Right lobe of liver (tissue), 6 donors: ENCODE data around the gene EPHB3. TPM values are rescaled to one million over a fixed set of nuclear protein-coding genes. Genes with fewer than 3 reads are reported as not detected.

ENCODE experiments used
- ATAC-seq, 4 donors: fragments of 200-7000 bp; cut with Tn5 transposase; one replicate each; pipeline ENCODE4 v1.9.1; 2020; ENCODE audit warnings: mild to moderate bottlenecking in 4 of 4, moderate library complexity in 4 of 4
- DNase-seq, 3 donors: peaks; one replicate each; pipeline ENCODE4 v3.0.0-alpha.2; 2020
- H3K27ac ChIP-seq, 3 donors: fragments of 200-600 bp; one replicate each; pipeline ENCODE4 v1.8.0; 2022
- H3K27me3 ChIP-seq, 2 donors: fragments of 200-600 bp; one replicate each; pipeline ENCODE4 v1.8.0; 2022
- H3K36me3 ChIP-seq, 4 donors: fragments of 200-600 bp; sonication (generic) in 1 of 4; one replicate each; pipeline versions ENCODE4 v1.5.1 to v1.8.0; 2017 to 2022; ENCODE audit warnings: control low read depth in 1 of 4
- H3K4me1 ChIP-seq, 4 donors: fragments of 200-600 bp; sonication (generic) in 1 of 4; one replicate each; pipeline versions ENCODE4 v1.5.1 to v1.8.0; 2017 to 2022; ENCODE audit warnings: control low read depth in 1 of 4
- H3K4me3 ChIP-seq, 3 donors: fragments of 200-600 bp; one replicate each; pipeline ENCODE4 v1.8.0; 2022
- H3K9me3 ChIP-seq, 4 donors: fragments of 200-600 bp; sonication (generic) in 1 of 4; one replicate each; pipeline versions ENCODE4 v1.5.1 to v1.8.0; 2017 to 2022; ENCODE audit warnings: control low read depth in 1 of 4
- POLR2A ChIP-seq: fragments of 450-650 bp; IDR thresholded peaks from one replicate; pipeline ENCODE4 v1.6.1; 2017; ENCODE audit warnings: antibody characterized with exemption, mild to moderate bottlenecking
- WGBS: methylation state at CpG from one replicate; pipeline ENCODE4 v1.1.6; 2018; ENCODE audit warnings: low coverage, low lambda C conversion rate; ENCODE audit not compliant: insufficient coverage; ENCODE audit errors: missing lambda C conversion rate; 5-methylcytosine and 5-hydroxymethylcytosine counted together
- intact Hi-C, 2 donors: fragments of 100-400 bp; cut with DNase I; formaldehyde crosslinking; loops; one replicate each; pipeline versions ENCODE4 v1.11.2 to v1.14.1; 2022
- total RNA-seq, 6 experiments: library from RNA; depleted of rRNA in 2 of 6; stranded (reverse); fragments of >200 nt in 2 of 6; fragmentation: NEBNext Ultra II Directional in 3 of 6; extraction: Animal tissue kit (Norgen Biotek cat#: 25700) in 3 of 6; gene quantifications; one replicate each; pipeline versions ENCODE4 v1.1.0 to v1.2.4, GENCODE V29; 2016 to 2023
- TF ChIP-seq, protein P1 (sequence below), 4 donors: fragments of 200-600 bp in 3 of 4; fragments of 450-650 bp in 1 of 4; IDR thresholded peaks; one replicate each; pipeline versions ENCODE4 v1.5.1 to v1.8.0; 2016 to 2022; ENCODE audit warnings: antibody characterized with exemption in 4 of 4, mild to moderate bottlenecking in 2 of 4
- donor health status: DM: no; HTN: yes; CAD: no.
- donor health status: DM: no; HTN: no; CAD: no.
- donor health status: DM: no; HTN: no; CAD: no.
- donor health status: DM: no; HTN: yes; CAD: no.
- donor health status: DM: no; HTN: yes; CAD: no.

Gene EPHB3
- total RNA-seq, 6 experiments from 2014 or later = 0.12 to 0.71 (median 0.37) TPM

DNA sequence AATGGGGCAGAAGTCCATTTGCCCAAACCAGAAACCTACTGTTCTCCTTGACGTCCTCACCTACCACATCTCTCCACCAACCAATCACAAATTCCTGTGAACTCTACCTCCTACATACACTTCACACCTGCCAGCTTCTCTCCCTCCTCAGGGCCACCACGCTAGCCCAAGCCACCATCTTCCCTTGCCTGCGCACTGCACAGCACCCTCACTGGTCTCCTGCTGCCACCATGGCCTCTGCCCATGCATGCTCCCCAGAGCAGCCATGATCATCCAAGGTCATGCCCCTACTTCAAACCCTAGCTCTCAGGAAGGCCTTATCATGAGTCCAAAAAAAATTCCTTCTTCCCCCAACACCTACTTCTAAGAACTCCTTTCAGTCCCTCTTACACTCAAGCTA is 1.1 kb upstream of the EPHB3 start:
- intact Hi-C loops = no loop called here
- Histone ChIP-seq H3K4me3 (no peak overlapping the region), H3K27ac (no peak overlapping the region), H3K27me3 (no peaks in the 10 kb centered on the region), H3K4me1 (peaks cover 0 to 16% (median 4%) of the 10 kb centered on the region in 4 donors), H3K9me3 (no peaks in the 10 kb centered on the region), H3K36me3 (no peaks in the 10 kb centered on the region)
- 56% methylated on average over 3 of the region's 3 CpGs for WGBS
- ATAC-seq (no peak), DNase-seq (peak in 1 of 3 donors; percentile 42)
- TF ChIP-seq, protein P1, sequence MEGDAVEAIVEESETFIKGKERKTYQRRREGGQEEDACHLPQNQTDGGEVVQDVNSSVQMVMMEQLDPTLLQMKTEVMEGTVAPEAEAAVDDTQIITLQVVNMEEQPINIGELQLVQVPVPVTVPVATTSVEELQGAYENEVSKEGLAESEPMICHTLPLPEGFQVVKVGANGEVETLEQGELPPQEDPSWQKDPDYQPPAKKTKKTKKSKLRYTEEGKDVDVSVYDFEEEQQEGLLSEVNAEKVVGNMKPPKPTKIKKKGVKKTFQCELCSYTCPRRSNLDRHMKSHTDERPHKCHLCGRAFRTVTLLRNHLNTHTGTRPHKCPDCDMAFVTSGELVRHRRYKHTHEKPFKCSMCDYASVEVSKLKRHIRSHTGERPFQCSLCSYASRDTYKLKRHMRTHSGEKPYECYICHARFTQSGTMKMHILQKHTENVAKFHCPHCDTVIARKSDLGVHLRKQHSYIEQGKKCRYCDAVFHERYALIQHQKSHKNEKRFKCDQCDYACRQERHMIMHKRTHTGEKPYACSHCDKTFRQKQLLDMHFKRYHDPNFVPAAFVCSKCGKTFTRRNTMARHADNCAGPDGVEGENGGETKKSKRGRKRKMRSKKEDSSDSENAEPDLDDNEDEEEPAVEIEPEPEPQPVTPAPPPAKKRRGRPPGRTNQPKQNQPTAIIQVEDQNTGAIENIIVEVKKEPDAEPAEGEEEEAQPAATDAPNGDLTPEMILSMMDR (IDR thresholded peaks at IDR 0.05) = no peak
- no peak for TF ChIP-seq POLR2A

DNA sequence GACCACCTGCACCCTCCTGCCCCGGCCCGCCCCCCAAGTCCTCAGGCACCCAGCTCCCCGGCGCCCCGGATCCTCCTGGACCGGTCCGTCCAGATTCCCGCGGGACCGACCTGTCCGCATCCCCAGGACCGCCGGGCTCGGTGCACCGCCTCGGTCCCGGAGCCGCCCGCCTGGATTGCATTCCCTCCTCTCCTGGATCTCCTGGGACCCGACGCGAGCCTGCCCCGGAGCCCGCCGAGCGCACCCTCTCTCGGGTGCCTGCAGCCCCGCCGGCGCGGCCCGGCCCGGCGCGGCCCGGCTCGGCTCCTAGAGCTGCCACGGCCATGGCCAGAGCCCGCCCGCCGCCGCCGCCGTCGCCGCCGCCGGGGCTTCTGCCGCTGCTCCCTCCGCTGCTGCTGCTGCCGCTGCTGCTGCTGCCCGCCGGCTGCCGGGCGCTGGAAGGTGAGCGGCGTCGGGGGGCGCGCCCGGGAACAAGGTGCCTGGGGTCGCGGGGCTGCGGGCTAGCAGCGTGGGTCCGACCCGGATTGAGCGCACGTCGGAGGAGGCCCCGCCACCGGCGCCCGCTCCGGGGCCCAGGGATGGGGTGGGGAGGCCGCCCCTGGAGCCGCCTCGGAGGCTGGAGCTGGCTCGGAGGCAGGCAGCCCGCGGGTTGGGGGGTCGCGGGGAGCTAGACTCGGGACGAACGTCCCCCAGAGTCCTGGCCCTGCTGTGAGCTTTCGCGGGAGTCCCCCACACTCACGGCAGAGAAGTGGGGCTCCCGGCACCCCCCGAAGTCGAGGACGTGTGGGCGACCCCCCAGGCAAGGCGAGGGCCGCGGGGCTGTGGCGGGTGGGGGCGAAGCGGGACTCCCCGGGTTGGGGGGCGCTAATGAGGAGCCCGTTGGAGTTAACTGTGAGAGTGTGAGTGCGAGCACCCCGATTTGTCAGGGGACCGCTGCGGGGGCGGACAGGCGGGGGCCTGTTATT is 610 bp downstream of the EPHB3 start:
- Histone ChIP-seq H3K27me3 (no peaks in the 10 kb centered on the region), H3K9me3 (no peaks in the 10 kb centered on the region), H3K4me3 (peak overlapping the region; percentile 39 to 49 (median 47)), H3K4me1 (peaks cover 0 to 16% (median 4%) of the 10 kb centered on the region in 4 donors), H3K36me3 (no peaks in the 10 kb centered on the region), H3K27ac (no peak overlapping the region)
- TF ChIP-seq, protein P1 (IDR thresholded peaks at IDR 0.05) = no peak
- peak; percentile 6 for TF ChIP-seq POLR2A
- intact Hi-C loops = no loop called here
- 19% methylated on average over 12 of the region's 109 CpGs for WGBS
- ATAC-seq (peak; percentile 1 to 13 (median 5)), DNase-seq (no peak)

DNA sequence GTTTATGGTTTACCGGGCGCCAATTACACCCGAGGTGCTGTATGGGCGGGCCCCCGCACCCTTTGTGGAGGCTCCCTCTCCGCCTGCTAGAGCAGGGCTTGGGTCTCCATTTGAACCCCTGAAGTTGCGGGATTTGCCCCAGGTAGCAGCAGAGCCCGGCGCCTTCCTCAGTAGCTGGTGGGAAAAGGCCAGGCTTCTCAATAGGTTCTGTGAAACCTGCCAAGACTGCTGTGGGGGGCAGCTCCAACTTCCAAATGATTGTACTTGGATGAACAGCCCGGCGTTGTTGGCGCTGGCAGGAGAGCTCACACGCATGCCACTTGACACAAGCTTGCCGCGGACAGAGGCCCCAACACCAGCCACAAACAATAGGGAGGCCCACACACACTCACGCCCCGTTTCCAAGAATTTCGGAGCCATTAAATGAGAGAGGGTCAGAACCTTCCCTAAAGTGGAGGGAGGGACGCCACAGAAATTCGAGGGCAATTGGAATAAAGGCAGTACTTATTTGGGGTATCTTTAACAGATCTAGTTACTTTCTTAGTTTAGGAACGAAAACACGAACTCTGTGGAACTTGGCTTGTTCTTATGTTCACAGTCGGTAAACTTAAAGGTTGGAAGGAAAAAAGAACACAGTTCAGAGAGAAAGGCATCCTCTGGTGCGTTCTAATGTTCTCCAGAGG is 1.4 kb downstream of the EPHB3 start:
- no peak overlapping the region for H3K27ac ChIP-seq
- no peaks in the 10 kb centered on the region for H3K9me3 ChIP-seq
- no peaks in the 10 kb centered on the region for H3K27me3 ChIP-seq
- no peak for TF ChIP-seq POLR2A
- TF ChIP-seq, protein P1 (IDR thresholded peaks at IDR 0.05) = no peak
- ATAC-seq = no peak
- H3K4me3 ChIP-seq = peak overlapping the region; percentile 23 to 47 (median 23)
- intact Hi-C loops = no loop called here
- WGBS = 59% methylated on average over 15 of the region's 24 CpGs
- H3K4me1 ChIP-seq = peaks cover 0 to 16% (median 4%) of the 10 kb centered on the region in 4 donors
- no peaks in the 10 kb centered on the region for H3K36me3 ChIP-seq
- no peak for DNase-seq

DNA sequence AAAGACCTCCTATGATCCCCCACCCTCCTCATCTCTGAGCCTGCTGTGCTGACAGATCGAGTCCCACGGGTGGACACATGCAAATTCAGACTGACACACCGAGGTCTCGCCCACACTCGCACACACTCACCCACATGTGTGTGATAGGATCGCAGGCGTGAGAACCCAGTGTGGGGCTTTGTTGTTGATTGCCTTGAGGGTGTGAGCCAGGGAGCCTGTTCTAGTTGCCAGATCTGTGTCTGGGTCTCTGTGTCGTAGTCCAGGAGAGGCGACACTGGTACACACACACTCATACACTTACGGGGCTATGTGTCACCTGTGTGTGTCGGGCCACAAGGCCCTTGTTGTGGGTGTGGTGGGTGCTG is 2.0 kb downstream of the EPHB3 start:
- peaks cover 0 to 16% (median 4%) of the 10 kb centered on the region in 4 donors for H3K4me1 ChIP-seq
- H3K9me3 ChIP-seq = no peaks in the 10 kb centered on the region
- no peaks in the 10 kb centered on the region for H3K36me3 ChIP-seq
- H3K4me3 ChIP-seq = no peak overlapping the region
- no peak overlapping the region for H3K27ac ChIP-seq
- ATAC-seq (no peak), DNase-seq (no peak)
- WGBS = 54% methylated on average over 3 of the region's 11 CpGs
- no peaks in the 10 kb centered on the region for H3K27me3 ChIP-seq
- TF ChIP-seq, protein P1 (IDR thresholded peaks at IDR 0.05) = no peak
- no peak for TF ChIP-seq POLR2A
- intact Hi-C loops = no loop called here
